Measurements from ENCODE around the gene MNAT1.

Gene MNAT1

GRCh38 chr14:60933920-60934655, 199.5 kb downstream of the MNAT1 start:
- Histone ChIP-seq H3K9me3 (ENCODE audit: insufficient read depth, low read length, severe bottlenecking) (no peaks in the 10 kb centered on the region), H2AFZ (ENCODE audit: low read depth, low read length) (no peak overlapping the region), H3K36me3 (ENCODE audit: insufficient read depth, low read length) (no peaks in the 10 kb centered on the region), H3K27me3 (ENCODE audit: insufficient read depth, low read length, poor library complexity) (no peaks in the 10 kb centered on the region), H3K27ac (ENCODE audit: low read length) (no peak overlapping the region), H3K4me2 (ENCODE audit: insufficient read depth, low read length) (no peak overlapping the region), H3K9ac (ENCODE audit: low read depth, low read length) (no peak overlapping the region), H4K20me1 (ENCODE audit: insufficient read depth, low read length) (no peaks in the 10 kb centered on the region), H3K79me2 (ENCODE audit: insufficient read depth, low read length) (no peaks in the 10 kb centered on the region), H3K4me1 (ENCODE audit: insufficient read depth, low read length) (peaks cover 4% of the 10 kb centered on the region; the same call in 1 of the 2 replicates), H3K4me3 (ENCODE audit: low read depth in 1 of 2, low read length in 2 of 2) (no peak overlapping the region)
- no peak for TF ChIP-seq CTCF (IDR thresholded peaks at IDR 0.05; ENCODE audit: borderline replicate concordance, extremely low read depth, low read length, poor library complexity, severe bottlenecking)
- DNase-seq (no peak), ATAC-seq (ENCODE audit: insufficient read depth, low read depth) (no peak)

- Histone ChIP-seq H3K36me3 (ENCODE audit: insufficient read depth, low read length) (no peaks in the 10 kb centered on the region), H3K9me3 (ENCODE audit: insufficient read depth, low read length, severe bottlenecking) (no peaks in the 10 kb centered on the region), H4K20me1 (ENCODE audit: insufficient read depth, low read length) (no peaks in the 10 kb centered on the region), H3K79me2 (ENCODE audit: insufficient read depth, low read length) (no peaks in the 10 kb centered on the region), H2AFZ (ENCODE audit: low read depth, low read length) (no peak overlapping the region), H3K27me3 (ENCODE audit: insufficient read depth, low read length, poor library complexity) (no peaks in the 10 kb centered on the region), H3K4me2 (ENCODE audit: insufficient read depth, low read length) (no peak overlapping the region), H3K4me1 (ENCODE audit: insufficient read depth, low read length) (peaks cover 4% of the 10 kb centered on the region; the same call in 1 of the 2 replicates), H3K9ac (ENCODE audit: low read depth, low read length) (no peak overlapping the region), H3K4me3 (ENCODE audit: low read depth in 1 of 2, low read length in 2 of 2) (no peak overlapping the region), H3K27ac (ENCODE audit: low read length) (no peak overlapping the region)
- TF ChIP-seq EZH2 (IDR thresholded peaks at IDR 0.05; ENCODE audit: borderline replicate concordance, low read depth, low read length, severe bottlenecking), result no peak
- no peak for TF ChIP-seq CTCF (IDR thresholded peaks at IDR 0.05; ENCODE audit: borderline replicate concordance, extremely low read depth, low read length, poor library complexity, severe bottlenecking)
- ATAC-seq (ENCODE audit: insufficient read depth, low read depth) (no peak), DNase-seq (no peak)
Measured at GRCh38 chr14:60935319-60935718, 200.8 kb downstream of the MNAT1 start.

- no peaks in the 10 kb centered on the region for H3K9me3 ChIP-seq (ENCODE audit: insufficient read depth, low read length, severe bottlenecking)
- H3K4me2 ChIP-seq (ENCODE audit: insufficient read depth, low read length), result no peak overlapping the region
- TF ChIP-seq CTCF (IDR thresholded peaks at IDR 0.05; ENCODE audit: borderline replicate concordance, extremely low read depth, low read length, poor library complexity, severe bottlenecking) (no peak), EZH2 (IDR thresholded peaks at IDR 0.05; ENCODE audit: borderline replicate concordance, low read depth, low read length, severe bottlenecking) (no peak)
- no peak overlapping the region for H2AFZ ChIP-seq (ENCODE audit: low read depth, low read length)
- H3K36me3 ChIP-seq (ENCODE audit: insufficient read depth, low read length), result no peaks in the 10 kb centered on the region
- ATAC-seq (ENCODE audit: insufficient read depth, low read depth), result no peak
- no peak overlapping the region for H3K27ac ChIP-seq (ENCODE audit: low read length)
- H4K20me1 ChIP-seq (ENCODE audit: insufficient read depth, low read length), result no peaks in the 10 kb centered on the region
- H3K4me1 ChIP-seq (ENCODE audit: insufficient read depth, low read length), result no peaks in the 10 kb centered on the region
- H3K4me3 ChIP-seq (ENCODE audit: low read depth in 1 of 2, low read length in 2 of 2), result no peak overlapping the region
- no peak overlapping the region for H3K9ac ChIP-seq (ENCODE audit: low read depth, low read length)
- H3K27me3 ChIP-seq (ENCODE audit: insufficient read depth, low read length, poor library complexity), result no peaks in the 10 kb centered on the region
- H3K79me2 ChIP-seq (ENCODE audit: insufficient read depth, low read length), result no peaks in the 10 kb centered on the region
- DNase-seq, result no peak
Measured at GRCh38 chr14:60943637-60944032, 209.1 kb downstream of the MNAT1 start.
